Activated CD4-positive, CD25-positive, alpha-beta regulatory T cell treated with anti-CD3 and anti-CD28 coated beads, Interleukin-2, amount 50 U/mL, for 24 hours (primary cell): ENCODE results near the gene DCTN5.

Experiments
- ATAC-seq, 2 donors: fragments of 150-1000 bp; cut with Tn5 transposase; one replicate each; pipeline ENCODE4 v1.10.0; 2021; ENCODE audit warnings: mild to moderate bottlenecking in 1 of 2, moderate library complexity in 1 of 2

Gene DCTN5

GRCh38 chr16:23666571-23667354 lies 25.5 kb downstream of the DCTN5 start:
- ATAC-seq: no peak

- ATAC-seq: no peak
Measured at GRCh38 chr16:23667355-23667659, 26.0 kb downstream of the DCTN5 start.

DNA sequence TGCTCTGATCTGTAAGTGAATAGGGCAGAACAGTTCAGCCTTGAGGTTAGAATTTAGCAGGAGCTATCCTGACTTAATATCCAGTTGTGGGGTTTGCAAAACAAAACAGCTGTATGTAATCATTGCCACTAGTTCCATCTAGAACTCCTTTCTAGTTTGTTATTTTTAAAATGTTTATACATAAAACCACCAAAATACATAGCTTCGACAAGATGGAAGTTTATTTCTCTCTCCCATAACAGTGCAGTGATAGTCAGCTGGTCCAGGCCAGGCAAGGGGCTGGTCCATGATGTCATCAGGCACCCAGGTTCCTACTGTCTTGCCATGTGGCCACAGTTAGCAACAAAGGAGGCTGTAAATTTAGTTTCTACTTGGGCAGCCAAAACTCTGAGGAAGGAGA lies 27.0 kb downstream of the DCTN5 start:
- ATAC-seq: no peak

DNA sequence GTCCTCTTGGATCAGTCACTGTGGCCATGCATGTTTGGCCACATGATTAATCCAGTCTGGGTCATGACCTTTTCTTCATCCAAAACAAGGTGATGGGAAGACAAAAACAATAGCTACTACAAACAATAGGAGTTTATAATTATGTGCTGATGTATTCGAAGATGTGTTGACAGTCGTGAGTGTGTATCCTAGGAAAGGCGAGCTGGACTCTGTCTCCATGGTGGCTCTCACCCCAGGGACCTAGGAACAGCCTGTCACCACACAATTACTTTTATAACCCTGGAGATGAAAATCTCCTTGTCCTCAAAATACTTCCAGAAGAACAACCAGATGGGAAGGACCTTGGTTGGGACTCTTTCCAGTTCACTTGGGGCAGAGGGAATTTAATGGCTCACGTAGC lies 27.6 kb downstream of the DCTN5 start:
- ATAC-seq: no peak

- peak; percentile 99 for ATAC-seq
Measured at GRCh38 chr16:23670137-23670776, 29.0 kb downstream of the DCTN5 start.

DNA sequence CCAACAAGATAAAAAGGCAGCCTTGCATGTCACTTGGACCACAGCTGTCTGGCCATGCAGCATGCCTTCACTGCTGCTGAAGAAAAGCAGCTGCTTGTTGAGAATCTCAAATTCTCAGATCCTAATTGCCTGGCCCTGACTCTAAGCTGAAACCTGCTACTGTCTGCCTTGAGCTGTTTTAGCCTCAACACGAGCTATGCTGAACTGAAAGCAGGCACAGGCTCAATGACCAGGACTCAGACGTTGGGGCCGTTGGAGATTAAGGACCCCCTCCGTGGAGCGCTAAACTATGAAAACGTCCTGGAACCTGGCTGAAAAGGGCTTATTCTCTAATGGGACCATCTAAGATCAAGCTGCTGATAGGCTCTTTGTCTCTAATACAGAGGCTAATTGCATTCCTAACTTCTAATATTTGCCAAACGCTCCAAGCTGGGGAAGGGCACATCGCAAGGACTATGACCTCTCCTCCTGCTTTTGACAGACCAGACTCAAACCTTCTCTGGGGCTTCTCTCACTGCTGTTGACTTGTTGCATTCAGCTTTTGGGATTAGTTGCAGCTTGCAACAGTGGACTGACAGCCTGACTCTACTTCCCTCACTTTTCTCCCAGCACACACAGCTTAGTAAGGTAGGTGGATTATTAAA lies 32.8 kb downstream of the DCTN5 start:
- no peak for ATAC-seq

GRCh38 chr16:23676924-23677480 lies 35.7 kb downstream of the DCTN5 start:
- no peak for ATAC-seq

GRCh38 chr16:23678430-23679273 lies 37.4 kb downstream of the DCTN5 start, which contains the start of gene PLK1:
TSS of gene PLK1 (plus strand) at chr16:23678889. CDS start at chr16:23678933, 44 bp downstream.
- ATAC-seq: peak; percentile 96 to 98

- ATAC-seq: no peak
Measured at GRCh38 chr16:23679274-23679985, 38.2 kb downstream of the DCTN5 start.

GRCh38 chr16:23679986-23680336 lies 38.7 kb downstream of the DCTN5 start:
- no peak for ATAC-seq

GRCh38 chr16:23682181-23682580 lies 40.9 kb downstream of the DCTN5 start:
- no peak for ATAC-seq

DNA sequence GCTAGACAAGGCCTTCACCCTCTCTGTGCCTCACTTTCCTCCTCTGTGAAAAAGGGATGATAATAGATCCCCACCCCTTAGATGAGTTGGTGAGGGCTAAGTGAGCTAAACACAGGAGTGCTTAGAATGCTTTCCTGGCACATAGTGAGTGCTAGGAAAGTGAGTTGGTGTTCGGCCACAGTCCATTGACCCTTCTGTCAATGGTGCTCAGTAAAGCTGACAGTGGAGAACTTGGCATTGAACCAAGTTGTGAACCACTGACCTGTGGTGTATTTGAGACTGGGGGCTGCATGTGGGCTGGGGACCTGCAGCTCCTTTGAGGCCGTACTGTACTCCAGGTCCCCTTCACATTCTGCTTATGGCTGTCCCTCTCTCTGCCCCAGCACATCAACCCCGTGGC lies 42.2 kb downstream of the DCTN5 start:
- ATAC-seq: no peak

DNA sequence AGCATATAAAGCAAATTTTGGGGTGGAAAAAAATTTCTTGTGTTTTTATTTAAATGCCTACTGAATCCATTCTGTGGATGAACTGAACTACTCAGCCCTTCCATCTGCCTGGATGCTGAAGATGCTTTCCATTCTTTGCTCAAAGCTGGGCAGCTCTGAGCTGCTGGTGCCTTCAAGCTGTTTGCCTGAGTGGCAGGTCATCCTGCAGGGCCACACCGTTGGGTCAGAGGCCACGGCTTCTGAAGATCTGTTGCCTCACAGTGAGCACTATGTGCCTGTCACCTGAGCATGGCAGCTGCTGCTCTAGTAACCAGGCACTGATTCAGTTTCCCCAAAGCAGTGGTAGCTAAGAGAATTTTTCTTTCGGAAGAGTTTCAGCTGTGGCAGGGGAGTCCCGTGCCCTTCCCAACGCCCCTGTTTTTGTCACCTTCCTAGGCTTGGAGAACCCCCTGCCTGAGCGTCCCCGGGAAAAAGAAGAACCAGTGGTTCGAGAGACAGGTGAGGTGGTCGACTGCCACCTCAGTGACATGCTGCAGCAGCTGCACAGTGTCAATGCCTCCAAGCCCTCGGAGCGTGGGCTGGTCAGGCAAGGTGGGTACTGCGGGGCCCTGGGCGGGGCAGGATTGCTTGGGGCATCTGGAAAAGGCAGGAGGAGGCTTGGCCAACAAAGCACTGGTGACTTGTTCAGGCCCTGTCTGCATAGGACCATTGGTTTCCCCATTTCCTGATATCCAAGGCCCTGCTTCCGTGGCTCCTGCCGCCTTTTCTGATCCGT lies 46.0 kb downstream of the DCTN5 start:
- no peak for ATAC-seq

- no peak for ATAC-seq
Measured at GRCh38 chr16:23689442-23690187, 48.3 kb downstream of the DCTN5 start.

GRCh38 chr16:23690771-23691482 lies 49.7 kb downstream of the DCTN5 start:
- no peak for ATAC-seq

GRCh38 chr16:23691483-23692189 lies 50.4 kb downstream of the DCTN5 start:
- ATAC-seq: no peak

GRCh38 chr16:23692190-23692837 lies 51.0 kb downstream of the DCTN5 start:
- no peak for ATAC-seq

DNA sequence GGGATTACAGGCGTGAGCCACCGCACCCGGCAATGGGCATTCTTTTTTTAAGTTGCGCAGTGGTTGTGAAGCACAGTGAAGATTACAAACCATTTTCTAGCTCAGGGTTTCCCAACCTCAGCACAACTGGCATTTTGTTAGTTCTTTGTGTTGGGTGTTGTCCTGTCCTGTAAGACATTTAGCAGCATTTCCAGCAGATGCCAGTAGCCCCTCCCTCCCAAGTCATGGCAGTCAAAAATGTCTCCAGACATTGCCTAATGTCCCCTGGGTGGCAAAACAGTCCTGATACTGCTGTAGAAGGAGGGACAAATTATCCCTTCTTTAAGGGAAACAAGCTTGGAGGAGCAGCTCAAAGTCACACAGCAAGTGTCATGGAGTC lies 53.0 kb downstream of the DCTN5 start:
- ATAC-seq: no peak
